ENCODE measurements around the gene DAGLB.

DAGLB gene

DNA sequence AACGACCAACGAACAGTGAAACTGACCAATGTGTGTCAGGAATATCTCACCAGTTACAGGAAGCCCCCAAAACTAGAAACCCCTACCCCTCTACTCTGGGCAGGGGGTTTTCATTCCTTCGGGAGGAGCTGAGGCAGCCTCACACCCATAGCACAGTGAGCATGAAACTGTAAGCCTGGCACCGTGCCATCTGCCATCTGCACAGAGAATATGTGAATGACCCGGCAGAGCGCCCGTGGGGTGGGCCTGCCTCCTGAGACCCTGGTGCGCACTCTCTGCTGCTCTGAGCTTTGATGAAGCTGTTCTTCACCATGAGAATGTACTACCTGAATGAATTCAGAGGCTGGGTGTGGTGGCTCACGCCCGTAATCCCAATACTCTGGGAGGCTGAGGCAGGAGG is 27.1 kb downstream of the DAGLB start:
- Histone ChIP-seq H3K4me1 (ENCODE audit: insufficient read depth, low read length, severe bottlenecking) (no peaks in the 10 kb centered on the region), H3K27me3 (ENCODE audit: insufficient read depth, low read length) (no peaks in the 10 kb centered on the region), H3K9me3 (ENCODE audit: low read length) (peaks cover 2% of the 10 kb centered on the region; the same call in 1 of the 2 replicates), H3K36me3 (ENCODE audit: insufficient read depth, low read length) (peaks cover 50% of the 10 kb centered on the region), H3K79me2 (ENCODE audit: insufficient read depth, low read length) (no peaks in the 10 kb centered on the region), H3F3A (ENCODE audit: insufficient read depth, low read length) (no peaks in the 10 kb centered on the region), H2AFZ (ENCODE audit: low read length) (no peak overlapping the region), H3K4me2 (ENCODE audit: low read length) (no peak overlapping the region), H3K4me3 (ENCODE audit: low read depth, low read length, poor library complexity, severe bottlenecking) (no peak overlapping the region), H3K9me2 (ENCODE audit: low read depth, low read length) (no peaks in the 10 kb centered on the region), H4K20me1 (ENCODE audit: insufficient read depth, low read length) (no peaks in the 10 kb centered on the region), H3K9ac (ENCODE audit: low read length) (no peak overlapping the region), H3K27ac (ENCODE audit: low read depth, low read length, poor library complexity, severe bottlenecking) (no peak overlapping the region)
- TF ChIP-seq EZH2 (IDR thresholded peaks at IDR 0.05; ENCODE audit: borderline replicate concordance, low read length) (no peak), CTCF (IDR thresholded peaks at IDR 0.05; ENCODE audit: low read length) (no peak)

DNA sequence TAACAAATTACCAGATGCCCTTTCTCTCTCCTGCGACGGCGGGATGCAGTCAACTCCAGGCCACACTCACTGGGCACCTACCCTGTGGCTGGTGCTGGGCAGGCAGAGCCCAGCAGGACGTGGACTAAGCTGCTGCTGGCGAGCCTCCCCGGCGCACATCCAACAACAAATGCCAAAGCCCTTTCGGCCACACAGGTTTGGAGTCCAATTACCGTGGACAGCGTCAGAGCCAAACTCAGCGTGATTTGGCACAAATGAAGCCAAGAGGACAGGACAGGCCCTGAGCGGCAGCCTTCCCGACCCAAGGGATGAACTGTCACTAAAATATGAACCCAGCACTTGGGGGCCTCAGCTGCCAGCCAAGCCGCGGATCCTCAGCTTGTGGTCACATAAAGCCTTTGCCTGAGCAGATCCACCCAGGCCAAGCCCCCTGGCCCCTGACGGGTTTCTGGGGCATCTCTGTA is 28.4 kb downstream of the DAGLB start:
- Histone ChIP-seq H3F3A (ENCODE audit: insufficient read depth, low read length) (no peaks in the 10 kb centered on the region), H3K27me3 (ENCODE audit: insufficient read depth, low read length) (no peaks in the 10 kb centered on the region), H2AFZ (ENCODE audit: low read length) (no peak overlapping the region), H3K79me2 (ENCODE audit: insufficient read depth, low read length) (no peaks in the 10 kb centered on the region), H3K9me2 (ENCODE audit: low read depth, low read length) (no peaks in the 10 kb centered on the region), H3K4me1 (ENCODE audit: insufficient read depth, low read length, severe bottlenecking) (no peaks in the 10 kb centered on the region), H3K9ac (ENCODE audit: low read length) (no peak overlapping the region), H3K4me2 (ENCODE audit: low read length) (no peak overlapping the region), H4K20me1 (ENCODE audit: insufficient read depth, low read length) (no peaks in the 10 kb centered on the region), H3K4me3 (ENCODE audit: low read depth, low read length, poor library complexity, severe bottlenecking) (no peak overlapping the region), H3K9me3 (ENCODE audit: low read length) (peaks cover 2% of the 10 kb centered on the region; the same call in 1 of the 2 replicates), H3K27ac (ENCODE audit: low read depth, low read length, poor library complexity, severe bottlenecking) (no peak overlapping the region), H3K36me3 (ENCODE audit: insufficient read depth, low read length) (peaks cover 51% of the 10 kb centered on the region)
- TF ChIP-seq EZH2 (IDR thresholded peaks at IDR 0.05; ENCODE audit: borderline replicate concordance, low read length) (no peak), CTCF (IDR thresholded peaks at IDR 0.05; ENCODE audit: low read length) (no peak)

GRCh38 chr7:6417408-6417807 is 30.3 kb downstream of the DAGLB start:
- Histone ChIP-seq H3K4me1 (ENCODE audit: insufficient read depth, low read length, severe bottlenecking) (no peaks in the 10 kb centered on the region), H3K36me3 (ENCODE audit: insufficient read depth, low read length) (peaks cover 57% of the 10 kb centered on the region)
- TF ChIP-seq EZH2 (IDR thresholded peaks at IDR 0.05; ENCODE audit: borderline replicate concordance, low read length), result no peak
- TF ChIP-seq CTCF (IDR thresholded peaks at IDR 0.05; ENCODE audit: low read length), result no peak

More at GRCh38 chr7:6417408-6417807, 30.3 kb downstream of the DAGLB start:
- Histone ChIP-seq H2AFZ (ENCODE audit: low read length) (no peak overlapping the region), H3K27ac (ENCODE audit: low read depth, low read length, poor library complexity, severe bottlenecking) (no peak overlapping the region), H3K27me3 (ENCODE audit: insufficient read depth, low read length) (no peaks in the 10 kb centered on the region), H3K9me2 (ENCODE audit: low read depth, low read length) (no peaks in the 10 kb centered on the region), H4K20me1 (ENCODE audit: insufficient read depth, low read length) (no peaks in the 10 kb centered on the region), H3F3A (ENCODE audit: insufficient read depth, low read length) (no peaks in the 10 kb centered on the region), H3K79me2 (ENCODE audit: insufficient read depth, low read length) (no peaks in the 10 kb centered on the region), H3K4me3 (ENCODE audit: low read depth, low read length, poor library complexity, severe bottlenecking) (no peak overlapping the region), H3K4me2 (ENCODE audit: low read length) (no peak overlapping the region), H3K9ac (ENCODE audit: low read length) (no peak overlapping the region), H3K9me3 (ENCODE audit: low read length) (peaks cover 2% of the 10 kb centered on the region; the same call in 1 of the 2 replicates)

Measured in OCI-LY1 (cell line).